Activated T-cell treated with anti-CD3 and anti-CD28 coated beads, Interleukin-2, amount 50 U/mL, for 24 hours (primary cell): ENCODE data around the gene AADACL3.
"Not testable (repeated sequence)": the region's sequence is repeated elsewhere in the genome, so short reads cannot be mapped to it uniquely, and the experiment has no call there.

Experiments used
- DNase-seq: peaks from one replicate; pipeline ENCODE4 v3.0.0-alpha.2; 2020
- H3K27ac Mint-ChIP-seq: 2 replicates; pipeline ENCODE4 v1.8.0; 2020; ENCODE audit warnings: mild to moderate bottlenecking, mixed read lengths
- H3K27me3 Mint-ChIP-seq: 2 replicates; pipeline ENCODE4 v1.8.0; 2020; ENCODE audit warnings: mixed read lengths
- H3K36me3 Mint-ChIP-seq: 2 replicates; pipeline ENCODE4 v1.8.0; 2020; ENCODE audit warnings: low read depth, mixed read lengths
- H3K4me1 Mint-ChIP-seq: 2 replicates; pipeline ENCODE4 v1.8.0; 2020; ENCODE audit warnings: low read depth, mixed read lengths
- H3K4me3 Mint-ChIP-seq: 2 replicates; pipeline ENCODE4 v1.8.0; 2020; ENCODE audit warnings: mild to moderate bottlenecking, moderate library complexity, mixed read lengths
- H3K9me3 Mint-ChIP-seq: 2 replicates; pipeline ENCODE4 v1.8.0; 2020; ENCODE audit warnings: mixed read lengths

Gene AADACL3, protein sequence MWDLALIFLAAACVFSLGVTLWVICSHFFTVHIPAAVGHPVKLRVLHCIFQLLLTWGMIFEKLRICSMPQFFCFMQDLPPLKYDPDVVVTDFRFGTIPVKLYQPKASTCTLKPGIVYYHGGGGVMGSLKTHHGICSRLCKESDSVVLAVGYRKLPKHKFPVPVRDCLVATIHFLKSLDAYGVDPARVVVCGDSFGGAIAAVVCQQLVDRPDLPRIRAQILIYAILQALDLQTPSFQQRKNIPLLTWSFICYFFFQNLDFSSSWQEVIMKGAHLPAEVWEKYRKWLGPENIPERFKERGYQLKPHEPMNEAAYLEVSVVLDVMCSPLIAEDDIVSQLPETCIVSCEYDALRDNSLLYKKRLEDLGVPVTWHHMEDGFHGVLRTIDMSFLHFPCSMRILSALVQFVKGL

DNA sequence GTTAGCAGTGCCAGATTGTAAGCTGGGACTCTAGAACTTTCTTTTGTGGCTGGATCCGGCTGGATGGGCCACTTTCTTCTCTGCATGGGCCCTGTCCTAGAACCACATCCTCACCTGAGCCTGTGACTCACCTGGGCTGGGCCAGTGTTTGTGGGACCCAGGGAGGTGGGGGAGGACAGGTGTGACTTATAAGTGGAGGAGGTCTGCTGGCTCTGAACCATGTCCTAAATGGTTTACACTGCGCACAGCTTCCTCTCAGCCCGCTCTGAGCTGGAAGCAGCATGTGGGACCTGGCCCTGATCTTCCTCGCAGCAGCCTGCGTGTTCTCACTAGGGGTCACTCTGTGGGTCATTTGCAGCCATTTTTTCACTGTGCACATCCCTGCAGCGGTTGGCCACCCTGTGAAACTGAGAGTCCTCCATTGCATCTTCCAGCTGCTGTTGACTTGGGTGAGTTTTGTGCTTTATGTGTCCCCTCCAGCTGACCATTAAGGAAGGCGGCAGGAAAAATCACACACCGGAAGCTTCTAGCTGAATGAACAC lies at the start of gene AADACL3:
TSS of gene AADACL3 (plus strand) at position 215 of the 542 bp plus-strand sequence. CDS start at position 282, 67 bp downstream.
- Mint-ChIP-seq H3K27ac (no peak within 1 kb of the TSS), H3K27me3 (peaks cover 51% of the 10 kb centered on the region), H3K9me3 (no peaks in the 10 kb centered on the region), H3K4me3 (no peak within 1 kb of the TSS), H3K36me3 (no peaks in the 10 kb centered on the region), H3K4me1 (no peaks in the 10 kb centered on the region)
- no peak for DNase-seq

GRCh38 chr1:12666141-12666735 lies 49.7 kb upstream of the AADACL3 start:
- Mint-ChIP-seq H3K4me3 (no peak overlapping the region), H3K9me3 (no peaks in the 10 kb centered on the region), H3K27me3 (peaks cover 3% of the 10 kb centered on the region), H3K27ac (no peak overlapping the region), H3K4me1 (no peaks in the 10 kb centered on the region), H3K36me3 (no peaks in the 10 kb centered on the region)
- DNase-seq = no peak

GRCh38 chr1:12669529-12670068 lies 46.3 kb upstream of the AADACL3 start:
- no peaks in the 10 kb centered on the region for H3K9me3 Mint-ChIP-seq
- DNase-seq = no peak
- H3K27me3 Mint-ChIP-seq = peaks cover 13% of the 10 kb centered on the region
- H3K4me1 Mint-ChIP-seq = no peaks in the 10 kb centered on the region
- no peak overlapping the region for H3K4me3 Mint-ChIP-seq
- H3K36me3 Mint-ChIP-seq = no peaks in the 10 kb centered on the region
- H3K27ac Mint-ChIP-seq = no peak overlapping the region

- H3K36me3 Mint-ChIP-seq = no peaks in the 10 kb centered on the region
- H3K27ac Mint-ChIP-seq = no peak overlapping the region
- DNase-seq = no peak
- H3K4me1 Mint-ChIP-seq = no peaks in the 10 kb centered on the region
- H3K27me3 Mint-ChIP-seq = peaks cover 30% of the 10 kb centered on the region
- no peak overlapping the region for H3K4me3 Mint-ChIP-seq
- peaks cover 3% of the 10 kb centered on the region for H3K9me3 Mint-ChIP-seq
Observed at GRCh38 chr1:12674358-12674757, 41.6 kb upstream of the AADACL3 start.

GRCh38 chr1:12676122-12676521 lies 39.8 kb upstream of the AADACL3 start:
- not testable (repeated sequence) for H3K36me3 Mint-ChIP-seq, H3K27ac Mint-ChIP-seq, H3K4me1 Mint-ChIP-seq, DNase-seq, H3K4me3 Mint-ChIP-seq
- peaks cover 10% of the 10 kb centered on the region for H3K9me3 Mint-ChIP-seq
- H3K27me3 Mint-ChIP-seq = peaks cover 42% of the 10 kb centered on the region

GRCh38 chr1:12677565-12677964 lies 38.3 kb upstream of the AADACL3 start:
- Mint-ChIP-seq H3K4me3 (no peak overlapping the region), H3K27ac (no peak overlapping the region), H3K27me3 (peaks cover 40% of the 10 kb centered on the region), H3K36me3 (no peaks in the 10 kb centered on the region), H3K4me1 (no peaks in the 10 kb centered on the region), H3K9me3 (peaks cover 10% of the 10 kb centered on the region)
- no peak for DNase-seq

DNA sequence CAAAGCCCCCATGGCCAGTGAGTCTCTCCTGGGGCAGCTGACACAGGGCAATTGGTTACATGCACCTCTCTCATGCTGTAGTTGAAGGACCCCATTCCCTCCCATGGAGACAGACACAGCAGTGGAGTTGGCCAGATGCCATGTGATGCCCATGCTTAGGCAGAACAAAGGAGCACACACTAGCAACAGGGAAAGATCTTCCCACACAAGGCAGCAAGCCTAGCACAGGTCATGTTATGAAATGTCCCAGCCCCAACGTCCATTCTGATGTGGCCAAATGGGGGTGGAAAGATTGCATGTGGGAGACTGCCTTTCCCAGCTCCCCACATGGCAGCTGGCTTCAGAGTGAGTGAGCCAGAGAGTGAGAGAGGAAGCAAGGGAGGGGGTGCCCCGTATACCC lies 37.6 kb upstream of the AADACL3 start:
- no peaks in the 10 kb centered on the region for H3K4me1 Mint-ChIP-seq
- H3K9me3 Mint-ChIP-seq = peaks cover 10% of the 10 kb centered on the region
- DNase-seq = no peak
- H3K27ac Mint-ChIP-seq = no peak overlapping the region
- peaks cover 44% of the 10 kb centered on the region for H3K27me3 Mint-ChIP-seq
- H3K36me3 Mint-ChIP-seq = no peaks in the 10 kb centered on the region
- H3K4me3 Mint-ChIP-seq = no peak overlapping the region

GRCh38 chr1:12678820-12679219 lies 37.1 kb upstream of the AADACL3 start:
- Mint-ChIP-seq H3K27me3 (peaks cover 46% of the 10 kb centered on the region), H3K4me1 (no peaks in the 10 kb centered on the region), H3K27ac (no peak overlapping the region)

DNA sequence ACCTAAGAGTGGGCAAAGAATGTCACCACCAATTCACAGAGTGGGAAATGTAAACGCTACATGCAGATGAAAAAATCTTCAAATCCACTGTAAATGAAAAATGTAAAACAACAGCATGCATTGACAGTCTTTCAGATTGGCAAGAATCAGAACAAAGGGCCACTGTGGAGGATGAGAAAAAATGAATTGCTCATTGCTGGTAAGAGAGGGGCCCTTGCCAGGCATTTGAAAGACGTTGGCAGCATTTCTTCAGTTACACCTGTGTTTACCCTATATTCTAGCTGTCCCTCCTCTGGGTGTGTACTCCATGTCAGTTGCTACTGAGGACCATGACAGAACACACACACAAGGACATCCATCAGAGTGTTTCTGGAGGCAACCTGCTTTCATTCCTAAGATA lies 25.8 kb upstream of the AADACL3 start:
- H3K27me3 Mint-ChIP-seq = peaks cover 8% of the 10 kb centered on the region
- DNase-seq = no peak

More at GRCh38 chr1:12678820-12679219, 37.1 kb upstream of the AADACL3 start:
- Mint-ChIP-seq H3K4me3 (no peak overlapping the region), H3K36me3 (no peaks in the 10 kb centered on the region), H3K9me3 (peaks cover 10% of the 10 kb centered on the region)
- DNase-seq = no peak

GRCh38 chr1:12692967-12693782 lies 22.7 kb upstream of the AADACL3 start:
- Mint-ChIP-seq H3K27ac (no peak overlapping the region), H3K36me3 (no peaks in the 10 kb centered on the region), H3K27me3 (no peaks in the 10 kb centered on the region), H3K9me3 (no peaks in the 10 kb centered on the region), H3K4me1 (no peaks in the 10 kb centered on the region), H3K4me3 (no peak overlapping the region)
- no peak for DNase-seq

More for the DNA sequence above, 25.8 kb upstream of the AADACL3 start:
- Mint-ChIP-seq H3K9me3 (no peaks in the 10 kb centered on the region), H3K27ac (no peak overlapping the region), H3K4me1 (no peaks in the 10 kb centered on the region), H3K4me3 (no peak overlapping the region), H3K36me3 (no peaks in the 10 kb centered on the region)

DNA sequence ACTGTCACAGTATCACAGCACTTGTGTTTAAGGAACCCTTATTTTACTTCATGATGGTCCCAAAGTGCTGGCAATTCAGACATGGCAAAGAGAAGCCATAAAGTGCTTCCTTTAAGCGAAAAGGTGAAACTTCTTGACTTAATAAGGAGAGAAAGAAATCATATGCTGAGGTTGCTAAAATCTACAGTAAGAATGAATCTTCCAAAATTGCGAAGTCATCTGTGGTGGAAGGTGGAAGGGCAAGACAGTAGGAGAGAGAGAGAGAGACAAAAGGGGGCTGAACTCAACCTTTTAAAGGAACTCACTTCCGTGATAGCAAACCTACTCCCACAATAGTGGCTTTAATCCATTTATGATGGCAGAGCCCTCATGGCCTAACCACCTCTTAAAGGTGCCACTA lies 19.3 kb upstream of the AADACL3 start:
- Mint-ChIP-seq H3K27me3 (peaks cover 19% of the 10 kb centered on the region), H3K4me3 (no peak overlapping the region), H3K9me3 (no peaks in the 10 kb centered on the region), H3K36me3 (no peaks in the 10 kb centered on the region), H3K4me1 (no peaks in the 10 kb centered on the region), H3K27ac (no peak overlapping the region)
- no peak for DNase-seq

DNA sequence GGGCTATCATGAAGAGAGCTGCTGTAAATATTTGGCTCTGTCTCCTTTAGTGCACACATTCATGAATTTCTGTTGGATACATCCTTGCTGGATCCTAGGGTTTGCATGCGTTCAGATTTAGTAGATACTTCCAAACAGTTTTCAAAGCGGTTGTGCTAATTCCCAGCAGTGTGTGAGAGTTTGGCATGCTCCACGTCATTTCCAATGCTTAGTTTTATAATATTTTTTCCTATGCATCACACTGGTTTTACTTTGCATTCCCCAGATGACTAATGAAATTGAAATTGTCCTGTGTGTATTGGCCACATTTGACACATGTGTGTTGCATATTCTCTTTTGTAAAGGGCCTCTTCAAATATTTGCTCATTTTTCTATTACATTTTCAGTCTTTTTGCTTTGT lies 18.5 kb upstream of the AADACL3 start:
- H3K9me3 Mint-ChIP-seq = no peaks in the 10 kb centered on the region
- no peak overlapping the region for H3K4me3 Mint-ChIP-seq
- peaks cover 19% of the 10 kb centered on the region for H3K27me3 Mint-ChIP-seq
- no peaks in the 10 kb centered on the region for H3K36me3 Mint-ChIP-seq
- no peak overlapping the region for H3K27ac Mint-ChIP-seq
- no peaks in the 10 kb centered on the region for H3K4me1 Mint-ChIP-seq
- no peak for DNase-seq

DNA sequence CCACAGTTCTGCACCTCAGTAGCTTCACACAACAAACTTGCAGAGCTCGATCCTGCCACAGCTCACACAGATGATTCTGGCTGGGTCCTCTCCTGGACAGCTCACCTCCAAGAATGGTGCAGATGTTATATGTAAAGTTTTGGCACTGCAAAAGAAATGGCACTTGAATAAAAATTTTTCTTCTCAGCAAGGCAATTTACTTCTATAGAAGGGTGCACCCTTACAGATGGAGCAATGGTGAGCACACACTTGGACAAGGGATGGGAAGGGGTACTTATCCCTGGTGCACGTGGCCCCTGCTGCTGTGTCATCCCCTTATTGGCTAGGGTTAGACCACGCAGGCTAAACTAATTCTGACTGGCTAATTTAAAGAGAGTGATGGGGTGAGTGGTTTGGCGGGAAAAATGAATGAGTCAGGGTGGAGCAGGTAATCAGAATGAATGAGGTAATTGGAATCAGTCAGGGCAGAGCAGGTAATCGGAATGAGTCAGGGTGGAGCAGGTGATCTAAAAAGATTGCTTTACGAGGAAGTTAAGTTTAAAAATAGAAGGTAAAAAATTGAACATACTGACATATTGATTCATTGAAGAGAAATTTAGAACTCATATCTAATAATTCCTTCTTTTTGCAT lies 12.0 kb upstream of the AADACL3 start:
- H3K27ac Mint-ChIP-seq = no peak overlapping the region
- no peaks in the 10 kb centered on the region for H3K4me1 Mint-ChIP-seq
- no peak for DNase-seq
- no peaks in the 10 kb centered on the region for H3K36me3 Mint-ChIP-seq
- H3K27me3 Mint-ChIP-seq = peaks cover 22% of the 10 kb centered on the region
- H3K9me3 Mint-ChIP-seq = peaks cover 19% of the 10 kb centered on the region
- H3K4me3 Mint-ChIP-seq = no peak overlapping the region

- DNase-seq = no peak
- no peak overlapping the region for H3K4me3 Mint-ChIP-seq
- H3K4me1 Mint-ChIP-seq = no peaks in the 10 kb centered on the region
- H3K9me3 Mint-ChIP-seq = peaks cover 19% of the 10 kb centered on the region
- H3K27me3 Mint-ChIP-seq = peaks cover 11% of the 10 kb centered on the region
- no peaks in the 10 kb centered on the region for H3K36me3 Mint-ChIP-seq
- no peak overlapping the region for H3K27ac Mint-ChIP-seq
Observed at GRCh38 chr1:12706061-12706460, 9.8 kb upstream of the AADACL3 start.
